A549 (cell line): ENCODE results near the gene LRRC38. TPM values are rescaled to one million over a fixed set of nuclear protein-coding genes. Genes with fewer than 3 reads are reported as not detected.

ENCODE experiments used
- ATAC-seq, 2 experiments: fragments of 200-7000 bp in 1 of 2; fragments of >200 bp in 1 of 2; cut with Nextera tagmentation in 1 of 2; cut with Tn5 transposase in 1 of 2; 3 replicates each; pipeline versions ENCODE4 v1.8.0 to v1.9.1; 2018 to 2020; ENCODE audit warnings: mild to moderate bottlenecking in 1 of 2, moderate library complexity in 1 of 2
- CTCF ChIA-PET: fragments of 300-600 bp; sonication (Branson Sonifier 250); formaldehyde crosslinking; extraction: SDS; loops from one replicate; lab custom pipeline; 2021; ENCODE audit warnings: antibody characterized with exemption, inconsistent platforms; lab: Yijun Ruan, JAX
- POLR2A ChIA-PET: fragments of 350-600 bp; formaldehyde crosslinking; extraction: SDS; loops from one replicate; lab custom pipeline; 2021; ENCODE audit warnings: antibody characterized with exemption, inconsistent platforms; lab: Yijun Ruan, JAX
- DNase-seq, 2 experiments: peaks; one replicate each; pipeline versions ENCODE4 v3.0.0 to v3.0.0-alpha.2; 2011 to 2016; ENCODE audit warnings: low read depth in 1 of 2, low spot score in 1 of 2
- FAIRE-seq: peaks from 2 replicates; lab custom pipeline; 2011; peaks lifted over from hg19 to GRCh38; lab: Jason Lieb, UNC
- H3K27ac ChIP-seq, 2 experiments: fragments of >200 bp; sonication (Bioruptor Twin); formaldehyde crosslinking; 3 replicates each; pipeline ENCODE4 v1.5.1; 2016 to 2017
- H3K4me1 ChIP-seq: fragments of >200 bp; sonication (Bioruptor Twin); formaldehyde crosslinking; 3 replicates; pipeline ENCODE4 v1.6.1; 2016
- H3K4me2 ChIP-seq: fragments of >200 bp; sonication (Bioruptor Twin); formaldehyde crosslinking; 3 replicates; pipeline ENCODE4 v1.6.1; 2016
- H3K4me3 ChIP-seq: fragments of >200 bp; sonication (Bioruptor Twin); formaldehyde crosslinking; 3 replicates; pipeline ENCODE4 v1.5.1; 2016
- H3K9me3 ChIP-seq: fragments of >200 bp; sonication (Bioruptor Twin); formaldehyde crosslinking; 3 replicates; pipeline ENCODE4 v1.6.1; 2016
- BHLHE40 ChIP-seq: IDR thresholded peaks from 2 replicates; pipeline ENCODE4 v1.6.1; 2012; ENCODE audit warnings: low read depth, low read length, inconsistent platforms
- CBX2 ChIP-seq: fragments of 200-600 bp; sonication (generic); IDR thresholded peaks from 2 replicates; pipeline ENCODE4 v1.6.1; 2016; ENCODE audit warnings: low read depth, mild to moderate bottlenecking, borderline replicate concordance
- CBX8 ChIP-seq: fragments of 200-600 bp; sonication (generic); IDR thresholded peaks from 2 replicates; pipeline ENCODE4 v1.6.1; 2016
- CEBPB ChIP-seq, 2 experiments: fragments of >200 bp in 1 of 2; sonication (Bioruptor Twin) in 1 of 2; formaldehyde crosslinking in 1 of 2; IDR thresholded peaks; 2 replicates each; pipeline ENCODE4 v1.6.1; 2012 to 2016
- CHD2 ChIP-seq: fragments of 150-350 bp; IDR thresholded peaks from 2 replicates; pipeline ENCODE4 v1.6.1; 2014; ENCODE audit warnings: low read length; ENCODE audit not compliant: partially characterized antibody
- FOSB ChIP-seq: fragments of 250-450 bp; sonication (Bioruptor Pico); IDR thresholded peaks from 2 replicates; pipeline ENCODE4 v1.5.0; 2020; ENCODE audit warnings: mild to moderate bottlenecking, moderate library complexity
- GATA3 ChIP-seq: IDR thresholded peaks from 2 replicates; pipeline ENCODE4 v1.6.1; 2012; ENCODE audit warnings: borderline replicate concordance
- HDAC2 ChIP-seq: fragments of 200-600 bp; sonication (generic); IDR thresholded peaks from 2 replicates; pipeline ENCODE4 v1.6.1; 2016
- HOXA7 ChIP-seq: fragments of 250-450 bp; sonication (Bioruptor Pico); IDR thresholded peaks from 2 replicates; pipeline ENCODE4 v1.5.0; 2020; ENCODE audit warnings: mild to moderate bottlenecking, moderate library complexity
- HOXB13 ChIP-seq: fragments of 250-450 bp; sonication (Bioruptor Pico); IDR thresholded peaks from 2 replicates; pipeline ENCODE4 v1.5.0; 2020; ENCODE audit warnings: low read depth, mild to moderate bottlenecking, moderate library complexity
- JUN ChIP-seq, 2 experiments: fragments of >200 bp; sonication (Bioruptor Twin); formaldehyde crosslinking; IDR thresholded peaks; 2 replicates in 1 of 2; 3 replicates in 1 of 2; pipeline ENCODE4 v1.6.1; 2016 to 2017
- JUNB ChIP-seq: fragments of >200 bp; sonication (Bioruptor Twin); formaldehyde crosslinking; IDR thresholded peaks from 2 replicates; pipeline ENCODE4 v1.6.1; 2016
- KDM1A ChIP-seq: fragments of 200-600 bp; sonication (generic); IDR thresholded peaks from 2 replicates; pipeline ENCODE4 v1.6.1; 2016; ENCODE audit warnings: low read depth, mild to moderate bottlenecking
- KDM5A ChIP-seq: fragments of 200-600 bp; sonication (generic); IDR thresholded peaks from 2 replicates; pipeline ENCODE4 v1.6.1; 2016; ENCODE audit warnings: antibody characterized with exemption, mild to moderate bottlenecking
- MAFK ChIP-seq: fragments of 450-650 bp; IDR thresholded peaks from 2 replicates; pipeline ENCODE4 v1.6.1; 2014; ENCODE audit not compliant: partially characterized antibody
- MYC ChIP-seq: IDR thresholded peaks from 2 replicates; pipeline ENCODE4 v1.6.1; 2012; ENCODE audit warnings: mild to moderate bottlenecking, inconsistent platforms, low read length, improper control_type of control experiment, borderline replicate concordance
- NR3C1 ChIP-seq: fragments of >200 bp; sonication (Bioruptor Twin); formaldehyde crosslinking; IDR thresholded peaks from 3 replicates; pipeline ENCODE4 v1.6.1; 2017
- SMC3 ChIP-seq: fragments of >200 bp; sonication (Bioruptor Twin); formaldehyde crosslinking; IDR thresholded peaks from 3 replicates; pipeline ENCODE4 v1.6.1; 2018; ENCODE audit warnings: inconsistent platforms
- SREBF2 ChIP-seq: fragments of 450-650 bp; IDR thresholded peaks from 2 replicates; pipeline ENCODE4 v1.6.1; 2014; ENCODE audit warnings: mild to moderate bottlenecking, moderate library complexity
- TFCP2L1 ChIP-seq: fragments of 250-450 bp; sonication (Bioruptor Pico); IDR thresholded peaks from 2 replicates; pipeline ENCODE4 v1.5.0; 2021; ENCODE audit warnings: mild to moderate bottlenecking
- ZC3H11A ChIP-seq: fragments of 450-650 bp; IDR thresholded peaks from 2 replicates; pipeline ENCODE4 v1.6.1; 2014; ENCODE audit warnings: antibody characterized with exemption, mild to moderate bottlenecking
- ZNF302 ChIP-seq: fragments of 250-450 bp; sonication (Bioruptor Pico); IDR thresholded peaks from 2 replicates; pipeline ENCODE4 v1.9.0; 2021; ENCODE audit warnings: inconsistent platforms, mild to moderate bottlenecking, moderate library complexity
- ZSCAN20 ChIP-seq: fragments of 250-450 bp; sonication (Bioruptor Pico); IDR thresholded peaks from 2 replicates; pipeline ENCODE4 v1.8.0; 2022; ENCODE audit warnings: mild to moderate bottlenecking, moderate library complexity
- WGBS: methylation state at CpG from one replicate; pipeline ENCODE4 v1.1.6; 2017; ENCODE audit errors: missing lambda C conversion rate; 5-methylcytosine and 5-hydroxymethylcytosine counted together
- polyA plus RNA-seq, 4 experiments: library from polyadenylated mRNA; depleted of rRNA in 3 of 4; stranded (reverse); fragments of >200 nt; fragmentation: RNase III in 1 of 4; extraction: RNeasy Plus Mini Kit Qiagen cat#74134 plus additional on column Dnase treatment in 1 of 4; gene quantifications; 2 replicates in 3 of 4; 3 replicates in 1 of 4; pipeline ENCODE4 v1.2.3, GENCODE V29; 2011 to 2017
- TF ChIP-seq, protein P1 (sequence below): fragments of 250-450 bp; sonication (Bioruptor Pico); IDR thresholded peaks from 2 replicates; pipeline ENCODE4 v1.5.0; 2020; ENCODE audit warnings: low read depth, mild to moderate bottlenecking, moderate library complexity
- TF ChIP-seq, protein P2 (sequence below): fragments of >200 bp; sonication (Bioruptor Twin); formaldehyde crosslinking; IDR thresholded peaks from 2 replicates; pipeline ENCODE4 v1.6.1; 2016
- TF ChIP-seq, protein P3 (sequence below): fragments of >200 bp; sonication (Bioruptor Twin); formaldehyde crosslinking; IDR thresholded peaks from 3 replicates; pipeline ENCODE4 v1.6.1; 2016
- TF ChIP-seq, protein P4 (sequence below): fragments of 250-450 bp; sonication (Bioruptor Pico); IDR thresholded peaks from 2 replicates; pipeline ENCODE4 v1.5.0; 2021; ENCODE audit warnings: mild to moderate bottlenecking, moderate library complexity, borderline replicate concordance
- TF ChIP-seq, protein P5 (sequence below): IDR thresholded peaks from 2 replicates; pipeline ENCODE4 v1.6.1; 2012

The LRRC38 gene
- polyA plus RNA-seq, 2 of the 4 experiments (the other 2 are of a cell fraction), result not detected

DNA sequence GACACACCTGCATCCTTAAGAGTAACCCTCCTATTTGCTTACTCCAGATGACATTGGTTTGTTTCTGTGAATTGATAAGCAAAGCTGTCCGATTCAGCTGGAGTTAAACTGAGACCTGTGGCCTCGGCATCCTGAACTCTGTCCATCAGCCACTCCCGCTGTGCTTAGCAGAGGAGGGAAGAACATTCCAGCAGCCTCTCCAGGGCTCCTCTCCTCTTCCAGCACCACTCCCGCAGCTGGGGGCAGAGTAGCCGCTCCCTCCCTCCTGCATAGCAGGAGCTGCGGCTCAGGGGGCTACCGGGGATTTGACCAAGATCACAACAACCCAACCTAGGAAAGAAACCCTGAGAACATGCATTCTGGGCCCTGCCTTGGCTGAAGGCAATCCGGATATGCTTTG, 8.8 kb downstream of the LRRC38 start (continued):
- TF ChIP-seq, protein P1, sequence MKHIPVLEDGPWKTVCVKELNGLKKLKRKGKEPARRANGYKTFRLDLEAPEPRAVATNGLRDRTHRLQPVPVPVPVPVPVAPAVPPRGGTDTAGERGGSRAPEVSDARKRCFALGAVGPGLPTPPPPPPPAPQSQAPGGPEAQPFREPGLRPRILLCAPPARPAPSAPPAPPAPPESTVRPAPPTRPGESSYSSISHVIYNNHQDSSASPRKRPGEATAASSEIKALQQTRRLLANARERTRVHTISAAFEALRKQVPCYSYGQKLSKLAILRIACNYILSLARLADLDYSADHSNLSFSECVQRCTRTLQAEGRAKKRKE, result no peak
- TF ChIP-seq CHD2 (no peak), SREBF2 (no peak), ZC3H11A (no peak), ZSCAN20 (CRISPR knock-in tag) (no peak), TFCP2L1 (CRISPR knock-in tag) (no peak), BHLHE40 (no peak), GATA3 (no peak)

DNA sequence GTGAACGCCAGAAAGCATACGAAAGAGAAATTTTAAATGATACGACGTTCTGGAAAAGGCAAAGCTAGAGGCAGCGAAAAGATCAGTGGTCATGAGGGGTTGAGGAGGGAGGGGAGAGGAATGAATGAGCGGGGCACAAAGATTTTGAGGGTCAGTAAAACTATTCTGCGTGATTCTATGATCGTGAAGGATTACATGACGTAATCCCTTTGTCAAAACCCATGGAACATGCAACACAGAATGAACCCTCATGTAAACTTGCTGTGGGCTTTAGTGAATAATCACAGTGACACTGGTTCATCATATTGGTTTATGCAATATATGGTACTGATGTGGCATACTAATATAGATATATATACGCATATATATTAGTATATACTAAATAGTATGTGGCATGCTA, 13.0 kb downstream of the LRRC38 start:
- H3K4me2 ChIP-seq, result no peak overlapping the region
- TF ChIP-seq FOSB (CRISPR knock-in tag), result no peak
- TF ChIP-seq HOXB13 (CRISPR knock-in tag), result no peak
- TF ChIP-seq CHD2, result no peak
- TF ChIP-seq, protein P2, sequence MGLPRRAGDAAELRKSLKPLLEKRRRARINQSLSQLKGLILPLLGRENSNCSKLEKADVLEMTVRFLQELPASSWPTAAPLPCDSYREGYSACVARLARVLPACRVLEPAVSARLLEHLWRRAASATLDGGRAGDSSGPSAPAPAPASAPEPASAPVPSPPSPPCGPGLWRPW, result no peak
- TF ChIP-seq SREBF2, result no peak
- no peak for TF ChIP-seq HOXA7
- TF ChIP-seq CBX8, result no peak
- TF ChIP-seq MYC, result no peak
- TF ChIP-seq, protein P3, sequence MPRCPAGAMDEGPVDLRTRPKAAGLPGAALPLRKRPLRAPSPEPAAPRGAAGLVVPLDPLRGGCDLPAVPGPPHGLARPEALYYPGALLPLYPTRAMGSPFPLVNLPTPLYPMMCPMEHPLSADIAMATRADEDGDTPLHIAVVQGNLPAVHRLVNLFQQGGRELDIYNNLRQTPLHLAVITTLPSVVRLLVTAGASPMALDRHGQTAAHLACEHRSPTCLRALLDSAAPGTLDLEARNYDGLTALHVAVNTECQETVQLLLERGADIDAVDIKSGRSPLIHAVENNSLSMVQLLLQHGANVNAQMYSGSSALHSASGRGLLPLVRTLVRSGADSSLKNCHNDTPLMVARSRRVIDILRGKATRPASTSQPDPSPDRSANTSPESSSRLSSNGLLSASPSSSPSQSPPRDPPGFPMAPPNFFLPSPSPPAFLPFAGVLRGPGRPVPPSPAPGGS, result no peak
- no peak for TF ChIP-seq CEBPB (IDR thresholded peaks at IDR 0.05)
- TF ChIP-seq TFCP2L1 (CRISPR knock-in tag), result no peak
- TF ChIP-seq, protein P4, sequence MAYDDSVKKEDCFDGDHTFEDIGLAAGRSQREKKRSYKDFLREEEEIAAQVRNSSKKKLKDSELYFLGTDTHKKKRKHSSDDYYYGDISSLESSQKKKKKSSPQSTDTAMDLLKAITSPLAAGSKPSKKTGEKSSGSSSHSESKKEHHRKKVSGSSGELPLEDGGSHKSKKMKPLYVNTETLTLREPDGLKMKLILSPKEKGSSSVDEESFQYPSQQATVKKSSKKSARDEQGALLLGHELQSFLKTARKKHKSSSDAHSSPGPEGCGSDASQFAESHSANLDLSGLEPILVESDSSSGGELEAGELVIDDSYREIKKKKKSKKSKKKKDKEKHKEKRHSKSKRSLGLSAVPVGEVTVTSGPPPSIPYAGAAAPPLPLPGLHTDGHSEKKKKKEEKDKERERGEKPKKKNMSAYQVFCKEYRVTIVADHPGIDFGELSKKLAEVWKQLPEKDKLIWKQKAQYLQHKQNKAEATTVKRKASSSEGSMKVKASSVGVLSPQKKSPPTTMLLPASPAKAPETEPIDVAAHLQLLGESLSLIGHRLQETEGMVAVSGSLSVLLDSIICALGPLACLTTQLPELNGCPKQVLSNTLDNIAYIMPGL, result no peak
- TF ChIP-seq, all 56 proteins: peak for 0
- DNase-seq (no peak), ATAC-seq (no peak), FAIRE-seq (no peak)
- ChIA-PET CTCF (no interaction called here), POLR2A (no interaction called here)
- Histone ChIP-seq H3K4me3 (no peak overlapping the region), H3K27ac (no peak overlapping the region), H3K9me3 (no peaks in the 10 kb centered on the region), H3K4me1 (no peaks in the 10 kb centered on the region)
- WGBS, result 38% methylated on average over 10 of the region's 10 CpGs

DNA sequence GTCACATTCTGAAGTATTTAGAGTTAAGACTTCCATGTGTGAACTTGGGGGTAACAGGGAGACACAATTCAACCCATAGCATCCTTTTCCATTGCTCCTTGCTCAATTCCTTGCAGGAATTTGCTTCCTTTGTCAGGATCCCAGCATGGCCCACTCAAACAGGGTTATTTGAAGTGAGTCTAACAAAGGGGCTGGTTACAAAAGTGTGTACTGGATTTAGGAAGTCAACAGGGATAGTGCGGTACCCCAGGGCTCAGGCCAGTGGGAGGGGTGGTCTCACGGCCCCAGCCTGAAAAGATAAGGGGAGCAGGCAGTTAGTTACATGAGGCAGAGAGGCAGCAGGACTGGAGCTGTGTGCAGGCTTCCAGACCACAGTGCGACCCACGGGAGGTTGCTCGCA, 14.4 kb downstream of the LRRC38 start:
- Histone ChIP-seq H3K4me1 (no peaks in the 10 kb centered on the region), H3K9me3 (no peaks in the 10 kb centered on the region), H3K4me3 (no peak overlapping the region), H3K4me2 (no peak overlapping the region), H3K27ac (no peak overlapping the region)
- POLR2A ChIA-PET, result no interaction called here
- TF ChIP-seq ZSCAN20 (CRISPR knock-in tag), result no peak
- no peak for TF ChIP-seq CBX2
- TF ChIP-seq, protein P3, result no peak
- no peak for TF ChIP-seq ZNF302 (CRISPR knock-in tag)
- TF ChIP-seq NR3C1, result no peak
- TF ChIP-seq, protein P5, sequence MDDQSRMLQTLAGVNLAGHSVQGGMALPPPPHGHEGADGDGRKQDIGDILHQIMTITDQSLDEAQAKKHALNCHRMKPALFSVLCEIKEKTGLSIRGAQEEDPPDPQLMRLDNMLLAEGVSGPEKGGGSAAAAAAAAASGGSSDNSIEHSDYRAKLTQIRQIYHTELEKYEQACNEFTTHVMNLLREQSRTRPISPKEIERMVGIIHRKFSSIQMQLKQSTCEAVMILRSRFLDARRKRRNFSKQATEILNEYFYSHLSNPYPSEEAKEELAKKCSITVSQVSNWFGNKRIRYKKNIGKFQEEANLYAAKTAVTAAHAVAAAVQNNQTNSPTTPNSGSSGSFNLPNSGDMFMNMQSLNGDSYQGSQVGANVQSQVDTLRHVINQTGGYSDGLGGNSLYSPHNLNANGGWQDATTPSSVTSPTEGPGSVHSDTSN, result no peak
- TF ChIP-seq JUN (IDR thresholded peaks at IDR 0.05), result no peak
- TF ChIP-seq, protein P2, result no peak
- no peak for TF ChIP-seq KDM1A
- no peak for TF ChIP-seq HDAC2
- TF ChIP-seq SMC3, result no peak
- TF ChIP-seq JUNB, result no peak
- no peak for TF ChIP-seq GATA3
- no peak for TF ChIP-seq KDM5A
- no peak for TF ChIP-seq MAFK
- TF ChIP-seq, protein P1, result no peak
- CTCF ChIA-PET, result no interaction called here
- WGBS, result 70% methylated on average over 5 of the region's 5 CpGs
- DNase-seq (no peak), FAIRE-seq (no peak), ATAC-seq (no peak)
